SK-N-SH (cell line): ENCODE data around the gene FGF18.

Source experiments
- EP300 ChIP-seq, 2 experiments: IDR thresholded peaks; 2 replicates each; pipeline versions ENCODE4 v1.4.0 to v1.6.1; 2012; ENCODE audit warnings: borderline replicate concordance in 1 of 2, low read depth in 1 of 2, low read length in 1 of 2
- EZH2phosphoT487 ChIP-seq: fragments of 200-600 bp; sonication (generic); IDR thresholded peaks from 2 replicates; pipeline ENCODE4 v1.6.1; 2017; ENCODE audit warnings: low read depth, mixed run types, mild to moderate bottlenecking, antibody characterized with exemption, moderate library complexity, borderline replicate concordance
- MXI1 ChIP-seq: IDR thresholded peaks from 2 replicates; pipeline ENCODE4 v1.6.1; 2012; ENCODE audit warnings: mild to moderate bottlenecking, low read depth, low read length, improper control_type of control experiment
- POLR2AphosphoS5 ChIP-seq: IDR thresholded peaks from 2 replicates; pipeline ENCODE4 v1.6.1; 2012; ENCODE audit warnings: low read depth, low read length
- RCOR1 ChIP-seq: fragments of 150-350 bp; IDR thresholded peaks from 2 replicates; pipeline ENCODE4 v1.6.1; 2017; ENCODE audit warnings: antibody characterized with exemption, low read length
- RFX5 ChIP-seq: IDR thresholded peaks from 2 replicates; pipeline ENCODE4 v1.6.1; 2012; ENCODE audit warnings: mild to moderate bottlenecking, improper control_type of control experiment, low read length
- SMC3 ChIP-seq: IDR thresholded peaks from 2 replicates; pipeline ENCODE4 v1.6.1; 2012; ENCODE audit warnings: low read depth, low read length, improper control_type of control experiment
- TAF1 ChIP-seq: IDR thresholded peaks from 2 replicates; pipeline ENCODE4 v1.6.1; 2012; ENCODE audit warnings: low read depth, mild to moderate bottlenecking, low read length, moderate library complexity, borderline replicate concordance
- YY1 ChIP-seq: IDR thresholded peaks from 2 replicates; pipeline ENCODE4 v1.4.0; 2012; ENCODE audit warnings: low read depth, mild to moderate bottlenecking
- TF ChIP-seq, protein P1 (sequence below): fragments of 200-600 bp; sonication (generic); IDR thresholded peaks from 2 replicates; pipeline ENCODE4 v1.6.1; 2017; ENCODE audit warnings: antibody characterized with exemption, mild to moderate bottlenecking, moderate library complexity
- TF ChIP-seq, protein P2 (sequence below): IDR thresholded peaks from 2 replicates; pipeline ENCODE4; 2012
- TF ChIP-seq, protein P3 (sequence below): IDR thresholded peaks from 2 replicates; pipeline ENCODE4 v1.4.0; 2012; ENCODE audit warnings: low read depth
- TF ChIP-seq, protein P4 (sequence below): fragments of 150-350 bp; IDR thresholded peaks from 2 replicates; pipeline ENCODE4 v1.6.1; 2017; ENCODE audit warnings: antibody characterized with exemption, low read length, low read depth, borderline replicate concordance

DNA sequence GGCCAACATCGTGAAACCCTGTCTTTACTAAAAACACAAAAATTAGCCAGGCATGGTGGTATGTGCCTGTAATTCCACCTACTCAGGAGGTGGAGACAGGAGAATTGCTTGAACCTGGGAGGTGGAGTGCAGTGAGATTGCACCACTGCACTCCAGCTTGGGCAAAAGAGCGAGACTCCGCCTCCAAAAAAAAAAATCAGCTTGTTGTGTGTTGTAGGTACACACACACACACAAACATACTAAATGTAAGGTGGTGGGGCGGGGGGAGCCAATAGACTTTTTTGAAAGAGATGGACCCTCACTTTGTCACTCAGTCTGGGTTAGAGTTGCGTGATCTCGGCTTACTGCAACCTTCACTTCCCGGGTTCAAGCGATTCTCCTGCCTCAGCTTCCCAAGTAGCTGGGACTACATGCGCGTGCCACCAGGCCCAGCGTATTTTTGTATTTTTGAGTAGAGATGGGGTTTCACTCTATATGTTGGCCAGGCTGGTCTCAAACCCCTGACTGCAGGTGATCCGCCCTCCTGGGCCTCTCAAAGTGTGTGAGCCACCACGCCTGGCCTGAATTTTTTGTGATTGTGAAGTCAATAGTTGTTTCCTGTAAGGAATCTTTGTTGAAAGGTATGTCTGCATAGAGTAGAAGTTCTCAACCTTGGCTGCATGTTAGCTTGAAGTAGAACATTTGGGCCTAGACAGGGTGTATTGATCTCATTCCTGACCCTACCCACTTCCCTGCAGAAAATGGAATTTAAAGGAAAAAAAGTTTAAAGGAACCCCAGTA is 18.1 kb upstream of the FGF18 start:
- TF ChIP-seq, protein P1, sequence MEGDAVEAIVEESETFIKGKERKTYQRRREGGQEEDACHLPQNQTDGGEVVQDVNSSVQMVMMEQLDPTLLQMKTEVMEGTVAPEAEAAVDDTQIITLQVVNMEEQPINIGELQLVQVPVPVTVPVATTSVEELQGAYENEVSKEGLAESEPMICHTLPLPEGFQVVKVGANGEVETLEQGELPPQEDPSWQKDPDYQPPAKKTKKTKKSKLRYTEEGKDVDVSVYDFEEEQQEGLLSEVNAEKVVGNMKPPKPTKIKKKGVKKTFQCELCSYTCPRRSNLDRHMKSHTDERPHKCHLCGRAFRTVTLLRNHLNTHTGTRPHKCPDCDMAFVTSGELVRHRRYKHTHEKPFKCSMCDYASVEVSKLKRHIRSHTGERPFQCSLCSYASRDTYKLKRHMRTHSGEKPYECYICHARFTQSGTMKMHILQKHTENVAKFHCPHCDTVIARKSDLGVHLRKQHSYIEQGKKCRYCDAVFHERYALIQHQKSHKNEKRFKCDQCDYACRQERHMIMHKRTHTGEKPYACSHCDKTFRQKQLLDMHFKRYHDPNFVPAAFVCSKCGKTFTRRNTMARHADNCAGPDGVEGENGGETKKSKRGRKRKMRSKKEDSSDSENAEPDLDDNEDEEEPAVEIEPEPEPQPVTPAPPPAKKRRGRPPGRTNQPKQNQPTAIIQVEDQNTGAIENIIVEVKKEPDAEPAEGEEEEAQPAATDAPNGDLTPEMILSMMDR = no peak
- TF ChIP-seq EP300 (IDR thresholded peaks at IDR 0.05; ENCODE audit: borderline replicate concordance in 1 of 2, low read depth in 1 of 2, low read length in 1 of 2) (no peak), YY1 (no peak), POLR2AphosphoS5 (no peak), RFX5 (no peak), TAF1 (no peak), SMC3 (no peak), EZH2phosphoT487 (no peak), MXI1 (no peak), RCOR1 (no peak)
- TF ChIP-seq, protein P2, sequence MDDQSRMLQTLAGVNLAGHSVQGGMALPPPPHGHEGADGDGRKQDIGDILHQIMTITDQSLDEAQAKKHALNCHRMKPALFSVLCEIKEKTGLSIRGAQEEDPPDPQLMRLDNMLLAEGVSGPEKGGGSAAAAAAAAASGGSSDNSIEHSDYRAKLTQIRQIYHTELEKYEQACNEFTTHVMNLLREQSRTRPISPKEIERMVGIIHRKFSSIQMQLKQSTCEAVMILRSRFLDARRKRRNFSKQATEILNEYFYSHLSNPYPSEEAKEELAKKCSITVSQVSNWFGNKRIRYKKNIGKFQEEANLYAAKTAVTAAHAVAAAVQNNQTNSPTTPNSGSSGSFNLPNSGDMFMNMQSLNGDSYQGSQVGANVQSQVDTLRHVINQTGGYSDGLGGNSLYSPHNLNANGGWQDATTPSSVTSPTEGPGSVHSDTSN = no peak
- TF ChIP-seq, protein P3, sequence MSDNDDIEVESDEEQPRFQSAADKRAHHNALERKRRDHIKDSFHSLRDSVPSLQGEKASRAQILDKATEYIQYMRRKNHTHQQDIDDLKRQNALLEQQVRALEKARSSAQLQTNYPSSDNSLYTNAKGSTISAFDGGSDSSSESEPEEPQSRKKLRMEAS = no peak
- TF ChIP-seq, protein P4, sequence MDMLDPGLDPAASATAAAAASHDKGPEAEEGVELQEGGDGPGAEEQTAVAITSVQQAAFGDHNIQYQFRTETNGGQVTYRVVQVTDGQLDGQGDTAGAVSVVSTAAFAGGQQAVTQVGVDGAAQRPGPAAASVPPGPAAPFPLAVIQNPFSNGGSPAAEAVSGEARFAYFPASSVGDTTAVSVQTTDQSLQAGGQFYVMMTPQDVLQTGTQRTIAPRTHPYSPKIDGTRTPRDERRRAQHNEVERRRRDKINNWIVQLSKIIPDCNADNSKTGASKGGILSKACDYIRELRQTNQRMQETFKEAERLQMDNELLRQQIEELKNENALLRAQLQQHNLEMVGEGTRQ = no peak
